Measurements from ENCODE around the gene PLEKHH2.

The PLEKHH2 gene

GRCh38 chr2:43604674-43605073 lies 32.4 kb upstream of the PLEKHH2 start:
- TF ChIP-seq TAF1 (IDR thresholded peaks at IDR 0.05; ENCODE audit: borderline replicate concordance, insufficient read depth, low read length) (no peak), POLR2AphosphoS5 (IDR thresholded peaks at IDR 0.05; ENCODE audit: low read depth, low read length) (no peak), FOXP2 (optimal IDR thresholded peaks at IDR 0.05; ENCODE audit: borderline replicate concordance, extremely low read depth, extremely low read length, insufficient read depth) (no peak)

- TF ChIP-seq TAF1 (IDR thresholded peaks at IDR 0.05; ENCODE audit: borderline replicate concordance, insufficient read depth, low read length) (no peak), POLR2AphosphoS5 (IDR thresholded peaks at IDR 0.05; ENCODE audit: low read depth, low read length) (no peak), REST (IDR thresholded peaks at IDR 0.05; ENCODE audit: insufficient read depth in 1 of 2, low read depth in 2 of 2, low read length in 2 of 2) (no peak), FOXP2 (optimal IDR thresholded peaks at IDR 0.05; ENCODE audit: borderline replicate concordance, extremely low read depth, extremely low read length, insufficient read depth) (no peak), SIN3A (IDR thresholded peaks at IDR 0.05; ENCODE audit: borderline replicate concordance, insufficient read depth, low read length) (no peak)
These were observed 31.9 kb upstream of the PLEKHH2 start for GRCh38 chr2:43605079-43605655.

- TF ChIP-seq TAF1 (IDR thresholded peaks at IDR 0.05; ENCODE audit: borderline replicate concordance, insufficient read depth, low read length) (no peak), SIN3A (IDR thresholded peaks at IDR 0.05; ENCODE audit: borderline replicate concordance, insufficient read depth, low read length) (no peak), FOXP2 (optimal IDR thresholded peaks at IDR 0.05; ENCODE audit: borderline replicate concordance, extremely low read depth, extremely low read length, insufficient read depth) (no peak), REST (IDR thresholded peaks at IDR 0.05; ENCODE audit: insufficient read depth in 1 of 2, low read depth in 2 of 2, low read length in 2 of 2) (no peak)
These were observed 31.2 kb upstream of the PLEKHH2 start for GRCh38 chr2:43605851-43606250.

- TF ChIP-seq FOXP2 (optimal IDR thresholded peaks at IDR 0.05; ENCODE audit: borderline replicate concordance, extremely low read depth, extremely low read length, insufficient read depth) (no peak), SIN3A (IDR thresholded peaks at IDR 0.05; ENCODE audit: borderline replicate concordance, insufficient read depth, low read length) (no peak), REST (IDR thresholded peaks at IDR 0.05; ENCODE audit: insufficient read depth in 1 of 2, low read depth in 2 of 2, low read length in 2 of 2) (no peak), TAF1 (IDR thresholded peaks at IDR 0.05; ENCODE audit: borderline replicate concordance, insufficient read depth, low read length) (no peak), POLR2AphosphoS5 (IDR thresholded peaks at IDR 0.05; ENCODE audit: low read depth, low read length) (no peak)
These were observed 27.7 kb upstream of the PLEKHH2 start for GRCh38 chr2:43609290-43609918.

- no peak for TF ChIP-seq TAF1 (IDR thresholded peaks at IDR 0.05; ENCODE audit: borderline replicate concordance, insufficient read depth, low read length)
These were observed 26.7 kb upstream of the PLEKHH2 start for GRCh38 chr2:43610361-43610760.

GRCh38 chr2:43611987-43612894 lies 24.8 kb upstream of the PLEKHH2 start:
- TF ChIP-seq SIN3A (IDR thresholded peaks at IDR 0.05; ENCODE audit: borderline replicate concordance, insufficient read depth, low read length) (no peak), POLR2AphosphoS5 (IDR thresholded peaks at IDR 0.05; ENCODE audit: low read depth, low read length) (no peak), REST (IDR thresholded peaks at IDR 0.05; ENCODE audit: insufficient read depth in 1 of 2, low read depth in 2 of 2, low read length in 2 of 2) (no peak), FOXP2 (optimal IDR thresholded peaks at IDR 0.05; ENCODE audit: borderline replicate concordance, extremely low read depth, extremely low read length, insufficient read depth) (no peak), TAF1 (IDR thresholded peaks at IDR 0.05; ENCODE audit: borderline replicate concordance, insufficient read depth, low read length) (no peak)

All from PFSK-1 (cell line).